GM21390 (cell line): Measurements from ENCODE around the gene ATP13A4.
"Not testable (repeated sequence)": the region's sequence is repeated elsewhere in the genome, so short reads cannot be mapped to it uniquely, and the experiment has no call there.

Experiments
- ATAC-seq: cut with Tn5 transposase; IDR thresholded peaks from one replicate; pipeline ENCODE4 v1.9.1; 2021; ENCODE audit not compliant: unreplicated experiment

The ATP13A4 gene

DNA sequence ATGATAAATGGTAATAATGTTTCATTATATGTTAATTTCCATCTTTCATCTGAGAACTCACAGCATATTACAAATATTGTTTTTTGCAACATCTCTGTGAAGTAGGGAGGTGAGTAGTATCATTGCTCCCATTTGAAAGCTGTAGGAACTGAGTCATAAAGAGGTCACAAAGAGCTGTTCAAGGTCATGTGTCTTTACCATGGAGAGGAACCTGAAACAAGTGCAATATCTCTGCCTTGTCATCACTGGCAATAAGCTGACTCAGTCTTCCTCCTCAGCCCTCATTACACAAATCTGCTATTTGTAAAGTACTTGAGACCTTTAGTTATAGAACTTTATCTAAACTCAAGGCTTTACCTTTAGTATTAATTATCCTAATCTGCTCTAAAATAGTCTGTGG is 4.4 kb upstream of the ATP13A4 start:
- no peak for ATAC-seq

- ATAC-seq: no peak
These were observed 2.1 kb upstream of the ATP13A4 start for GRCh38 chr3:193556841-193557240.

DNA sequence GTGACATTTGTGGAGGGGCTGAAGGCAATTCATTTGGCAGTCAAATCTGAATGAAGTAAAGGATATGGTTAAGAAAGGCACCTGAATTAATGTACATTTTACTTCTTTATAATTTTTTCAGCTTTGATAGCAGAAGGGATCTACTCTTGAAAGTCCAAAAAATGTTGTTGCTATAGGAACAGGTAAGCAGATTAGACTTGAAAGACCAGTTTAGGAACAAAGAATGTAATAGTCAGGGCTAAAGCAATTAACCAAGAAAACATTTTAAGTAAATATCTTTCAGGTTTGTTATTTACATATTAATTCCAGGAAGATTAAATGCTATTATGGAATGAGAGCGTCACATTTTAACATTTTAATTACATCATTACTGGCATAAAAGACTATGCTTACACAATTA is 1.1 kb downstream of the ATP13A4 start:
- ATAC-seq: no peak

DNA sequence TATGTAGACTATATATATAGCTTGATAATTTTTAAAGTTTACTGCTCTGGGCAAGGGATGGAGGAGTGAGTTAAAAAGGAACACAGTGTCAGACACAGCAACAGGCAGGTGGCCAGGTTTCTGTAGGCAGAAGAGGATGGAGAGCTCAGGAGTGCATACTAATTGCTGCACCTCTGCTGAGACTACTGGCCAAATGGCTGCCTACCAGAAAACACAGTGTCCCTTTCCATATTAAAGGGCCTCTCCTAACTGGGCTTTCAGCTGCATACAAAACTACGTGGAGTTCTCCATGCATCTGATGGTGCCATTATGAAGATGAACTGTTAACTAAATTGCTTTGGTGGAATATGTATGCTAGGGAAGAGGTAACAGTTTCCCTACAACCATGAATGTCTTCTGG is 1.8 kb downstream of the ATP13A4 start:
- no peak for ATAC-seq

DNA sequence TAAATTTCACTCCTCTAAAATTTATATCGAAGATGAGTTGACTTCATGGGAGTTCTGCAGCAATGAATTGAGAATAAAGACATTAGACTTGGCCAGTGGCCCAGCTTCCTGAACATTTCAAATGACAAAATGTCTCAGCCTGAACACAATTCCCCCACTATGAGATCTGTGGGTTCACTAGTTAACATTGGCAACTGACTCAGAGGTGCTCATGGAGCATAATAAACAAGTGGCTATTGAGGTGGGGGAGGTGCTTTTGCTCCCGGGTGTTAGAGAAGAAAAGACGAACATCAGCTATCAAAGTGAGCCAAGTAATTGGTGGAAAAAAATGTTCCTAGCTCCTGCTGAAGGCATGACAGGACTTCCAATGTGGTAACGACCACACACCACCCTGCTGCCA is 6.3 kb downstream of the ATP13A4 start:
- ATAC-seq: no peak

DNA sequence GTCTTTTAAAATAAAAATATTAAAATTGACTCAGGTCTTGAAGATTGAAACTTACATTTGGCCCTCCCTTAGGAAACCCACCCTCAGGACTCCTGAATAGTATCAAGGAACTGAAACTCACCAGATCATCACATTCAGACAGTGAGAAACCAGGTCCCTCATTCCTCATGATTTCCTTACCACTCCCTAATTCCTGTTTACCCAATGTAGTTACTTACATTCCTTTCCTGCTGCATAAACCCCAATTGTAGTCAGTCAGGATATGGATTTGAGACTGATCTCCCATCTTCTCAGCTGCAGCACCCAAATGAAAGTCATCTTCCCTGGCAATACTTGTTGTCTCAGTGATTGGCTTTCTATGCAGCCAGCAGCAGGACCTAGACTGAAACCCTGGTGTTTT is 8.6 kb downstream of the ATP13A4 start:
- no peak for ATAC-seq

DNA sequence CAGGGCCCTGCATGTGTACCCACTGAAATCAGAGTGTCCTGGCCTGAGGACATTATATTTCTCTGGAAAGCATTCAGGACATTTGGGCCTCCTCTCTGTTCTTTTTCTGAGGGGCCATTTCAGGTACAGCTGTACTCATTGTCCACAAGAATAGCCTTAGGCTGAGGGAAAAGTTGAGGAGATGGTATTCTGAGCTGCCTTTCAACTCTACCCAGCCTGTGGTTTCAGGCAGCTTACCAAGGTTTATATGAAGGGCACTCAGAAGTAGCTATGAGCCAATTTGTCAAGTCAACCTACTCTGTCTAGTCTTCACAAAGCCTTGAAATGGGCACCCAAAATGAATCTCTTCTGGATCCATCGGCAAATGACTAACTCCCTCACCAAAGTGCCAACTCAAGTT is 9.4 kb downstream of the ATP13A4 start:
- no peak for ATAC-seq

GRCh38 chr3:193544289-193544688 is 10.4 kb downstream of the ATP13A4 start:
- ATAC-seq: no peak

- no peak for ATAC-seq
These were observed 24.2 kb downstream of the ATP13A4 start for GRCh38 chr3:193530231-193531165.

- not testable (repeated sequence) for ATAC-seq
These were observed 28.6 kb downstream of the ATP13A4 start for GRCh38 chr3:193526085-193526484.

DNA sequence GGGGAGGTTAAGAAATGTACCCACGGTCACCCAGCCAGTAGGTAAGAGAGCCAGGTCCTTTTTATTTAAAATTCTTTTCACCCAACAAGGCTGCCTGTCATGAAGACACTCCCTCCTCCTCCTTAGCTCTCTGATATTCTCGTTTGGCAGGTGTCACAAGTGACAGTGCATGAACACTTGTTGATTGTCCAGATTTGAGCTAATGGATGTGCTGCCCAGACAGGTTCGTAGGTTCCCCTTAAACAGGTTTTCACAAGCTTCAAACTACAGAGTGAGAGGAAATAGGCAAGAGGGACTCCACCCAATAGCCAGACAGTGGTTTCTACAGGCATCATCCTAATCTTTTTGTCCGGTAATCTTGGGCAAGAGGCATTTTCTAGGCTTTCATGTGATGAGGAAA is 32.2 kb downstream of the ATP13A4 start:
- no peak for ATAC-seq

GRCh38 chr3:193520738-193521137 is 34.0 kb downstream of the ATP13A4 start:
- ATAC-seq: no peak

GRCh38 chr3:193515966-193516365 is 38.7 kb downstream of the ATP13A4 start:
- ATAC-seq: no peak

DNA sequence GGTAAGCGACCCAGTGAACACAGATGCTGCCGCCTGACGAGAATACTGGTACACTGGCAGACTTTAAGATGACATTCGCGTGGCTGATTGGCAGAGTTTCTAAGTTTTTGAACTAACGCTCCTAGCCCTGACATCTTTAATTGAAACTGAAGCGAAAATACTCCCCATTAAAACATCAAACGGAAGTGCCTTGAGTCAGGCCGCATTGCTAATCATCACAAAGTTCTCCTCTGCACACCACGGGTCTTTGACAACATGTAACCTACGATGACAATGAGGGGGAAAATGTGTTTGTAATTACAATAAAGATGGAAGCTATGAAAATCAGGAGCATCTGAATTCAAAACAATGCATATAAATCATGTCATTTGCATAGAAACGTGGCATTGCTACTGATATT is 44.5 kb downstream of the ATP13A4 start:
- no peak for ATAC-seq

DNA sequence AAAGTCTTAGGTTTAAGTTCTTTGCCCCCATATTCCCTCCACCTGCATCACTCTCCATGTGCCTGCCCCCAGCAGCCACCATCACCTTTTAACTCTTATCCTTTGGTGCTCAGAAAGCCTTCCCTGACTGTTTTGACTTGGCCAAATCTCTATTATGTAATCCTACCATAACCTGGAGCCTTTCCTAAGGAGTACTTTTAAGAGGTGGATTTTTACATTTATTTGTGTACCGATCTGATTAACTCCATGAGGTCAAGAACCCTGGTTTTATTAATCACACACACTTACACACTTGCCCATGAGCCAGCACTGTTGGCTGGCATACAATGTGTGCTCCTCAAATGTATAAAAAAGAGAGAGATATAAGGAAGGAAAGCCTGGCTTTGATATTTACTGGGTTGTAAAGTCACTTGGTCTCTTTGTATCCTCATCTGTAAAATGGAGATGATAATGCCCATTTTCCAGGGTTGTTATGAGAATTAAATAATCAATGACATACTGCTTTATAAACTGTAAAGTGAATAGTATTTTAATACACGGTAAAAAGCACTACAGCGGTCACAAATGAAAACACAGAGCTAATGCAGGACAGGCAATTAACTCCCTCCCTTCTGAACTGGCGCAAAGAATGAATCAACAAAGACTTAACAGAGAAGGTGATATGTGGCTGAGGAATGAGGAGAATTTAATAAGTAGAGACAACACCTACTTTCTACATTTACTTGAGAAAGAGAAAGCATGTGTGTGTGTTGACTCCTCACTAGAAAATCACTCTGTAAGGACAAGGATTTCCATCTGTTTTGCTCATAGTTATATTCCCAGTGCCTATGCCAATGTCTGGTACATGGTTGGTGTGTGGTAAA is 45.4 kb downstream of the ATP13A4 start:
- no peak for ATAC-seq

- no peak for ATAC-seq
These were observed 46.6 kb downstream of the ATP13A4 start for GRCh38 chr3:193508108-193508507.

DNA sequence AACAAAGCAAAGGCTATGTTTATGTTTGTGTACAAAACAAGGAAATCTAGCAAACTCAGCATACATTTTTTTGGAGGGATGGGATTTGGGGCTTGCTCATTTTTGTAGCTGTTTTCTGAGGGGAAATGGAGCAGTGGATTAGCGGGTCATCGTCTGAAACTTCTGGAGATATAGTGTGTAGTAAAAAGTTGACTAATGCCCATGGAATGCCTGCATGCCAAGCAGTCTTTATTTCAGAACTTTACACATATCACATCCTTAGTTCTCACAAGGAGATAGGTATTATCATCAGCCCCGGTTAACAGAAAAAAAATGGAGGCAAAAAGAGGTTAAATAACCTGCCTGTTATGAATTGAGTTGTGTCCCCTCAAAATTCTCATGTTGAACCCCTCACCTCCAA is 47.1 kb downstream of the ATP13A4 start:
- no peak for ATAC-seq

DNA sequence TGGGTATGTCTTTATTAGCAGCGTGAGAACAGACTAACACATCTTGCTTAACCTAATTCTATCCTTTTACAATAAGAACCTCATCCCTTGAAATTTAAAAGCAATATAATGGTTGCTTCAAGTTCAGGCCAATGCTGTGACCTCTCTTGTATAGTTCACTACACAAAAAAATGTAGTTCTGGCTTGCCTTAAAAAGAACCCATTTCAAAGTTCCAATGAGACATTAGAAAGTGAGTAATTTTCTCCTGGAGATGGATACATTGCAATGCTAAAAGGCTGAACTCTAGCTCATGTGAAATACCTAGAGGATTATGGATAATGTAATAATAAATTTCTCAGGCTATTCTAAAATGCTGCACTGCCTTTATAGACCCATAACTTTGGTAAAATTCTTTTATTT is 47.8 kb downstream of the ATP13A4 start:
- no peak for ATAC-seq

DNA sequence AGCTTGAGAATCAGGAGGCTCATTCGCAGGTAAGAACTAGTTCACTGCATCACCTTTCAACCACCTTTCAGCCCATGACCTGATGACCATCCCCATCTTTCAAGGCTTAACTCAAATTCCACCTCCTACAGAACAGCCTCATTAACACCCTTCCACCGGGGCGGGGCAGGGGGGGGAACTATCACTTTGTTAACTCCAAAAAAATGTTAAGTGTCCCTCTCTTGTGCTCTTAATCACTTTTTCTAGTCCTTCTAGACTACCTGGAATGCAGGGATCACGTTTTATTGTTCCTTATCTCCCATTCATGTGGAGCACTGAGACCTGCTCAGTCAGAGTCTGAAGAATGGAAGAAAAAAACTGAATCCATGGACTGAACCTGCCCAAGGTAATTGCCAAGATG is 51.8 kb downstream of the ATP13A4 start:
- ATAC-seq: no peak

DNA sequence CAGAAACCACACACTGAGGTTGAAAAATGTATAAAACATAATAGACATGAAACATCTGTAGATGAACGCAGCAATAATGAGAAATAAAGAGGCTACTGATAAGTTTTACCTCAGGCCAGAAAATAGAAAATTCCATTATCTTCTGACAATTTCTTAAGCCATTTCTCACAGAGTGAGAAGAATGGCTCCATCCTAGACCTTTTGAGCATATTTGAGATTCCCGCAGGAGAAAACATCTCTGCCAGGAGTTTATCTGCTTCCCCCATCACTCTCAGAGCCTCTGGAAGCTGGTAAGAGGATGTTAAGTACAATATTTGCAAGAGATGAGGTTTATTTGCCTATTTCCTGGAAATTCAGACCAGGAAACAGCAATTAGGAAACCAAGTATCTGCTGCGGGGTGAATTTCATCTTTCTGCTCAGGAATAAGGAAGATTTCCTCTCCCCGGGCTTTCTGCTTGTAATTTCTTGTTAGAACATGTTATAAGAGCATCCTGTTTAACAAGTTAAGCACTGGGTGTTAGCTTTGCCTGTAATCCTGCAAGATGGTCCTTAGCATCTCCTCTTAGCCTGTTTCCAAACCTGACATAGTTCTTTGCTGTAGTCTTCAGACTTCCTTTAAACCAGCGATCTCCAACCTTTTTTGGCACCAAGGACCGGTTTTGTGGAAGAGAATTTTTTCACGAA is 54.8 kb downstream of the ATP13A4 start:
- no peak for ATAC-seq

DNA sequence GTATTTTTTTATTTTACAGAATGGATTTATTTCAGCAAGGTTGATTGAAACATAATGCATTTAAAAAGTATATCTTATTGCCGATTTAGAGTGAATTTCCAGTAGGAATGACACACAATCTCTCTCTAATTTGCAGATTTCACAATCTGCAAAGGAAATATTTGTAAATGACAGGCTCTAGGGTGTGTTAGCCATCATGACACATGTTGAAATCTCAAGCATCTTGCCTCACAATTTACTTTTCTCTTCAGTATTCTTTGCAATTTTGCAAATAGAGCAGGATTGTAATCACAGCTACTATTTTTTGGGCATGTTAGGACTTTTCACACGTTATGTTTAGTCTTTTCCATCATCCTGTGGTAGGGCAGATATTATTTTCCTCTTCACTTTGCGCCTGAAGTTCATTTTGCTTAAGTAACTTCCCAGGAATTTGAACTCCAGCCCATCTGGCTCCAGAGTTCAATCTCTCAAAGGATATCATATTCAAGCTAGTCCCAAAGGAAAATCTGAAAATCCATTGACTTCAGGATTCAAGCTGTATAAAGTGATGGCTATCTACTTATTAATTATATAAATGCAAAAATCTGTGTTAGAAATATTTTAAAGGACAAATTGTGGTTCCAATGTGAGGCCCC is 55.4 kb downstream of the ATP13A4 start:
- ATAC-seq: no peak
